Endothelial cell of umbilical vein (primary cell): Measurements from ENCODE around the gene TBC1D14. TPM values are rescaled to one million over a fixed set of nuclear protein-coding genes. Genes with fewer than 3 reads are reported as not detected.

Source experiments
- BruUV-seq: library from RNA; stranded (reverse); fragments of 400-500 nt; replicated peaks from 2 replicates; lab custom pipeline; 2021; lab: Mats Ljungman, UMichigan
- CTCF ChIA-PET: fragments of 300-600, 350-600 bp; sonication (Branson Sonifier 250); formaldehyde crosslinking; loops from one replicate; lab custom pipeline; 2021; ENCODE audit warnings: antibody characterized with exemption, inconsistent platforms; lab: Charles Lee
- POLR2A ChIA-PET: fragments of 300-600, 350-600 bp; sonication (Branson Sonifier 250); formaldehyde crosslinking; loops from one replicate; lab custom pipeline; 2021; ENCODE audit warnings: antibody characterized with exemption, inconsistent platforms; lab: Charles Lee
- DNase-seq: peaks from one replicate; pipeline ENCODE4 v3.0.0-alpha.2; 2011; ENCODE audit warnings: low read depth, low spot score
- FAIRE-seq: peaks from 2 replicates; lab custom pipeline; 2011; peaks lifted over from hg19 to GRCh38; lab: Jason Lieb, UNC
- H2AFZ ChIP-seq: 2 replicates; pipeline ENCODE4 v1.6.0; 2012; ENCODE audit warnings: low read depth, low read length, control low read depth, inconsistent platforms
- H3K27ac ChIP-seq: 2 replicates; pipeline ENCODE4 v1.5.1; 2011; ENCODE audit warnings: low read depth, mild to moderate bottlenecking, control low read depth, low read length, moderate library complexity; ENCODE audit not compliant: insufficient read depth
- H3K27me3 ChIP-seq, 2 experiments: 2 replicates each; pipeline versions ENCODE4 v1.6.0 to v1.6.1; 2011; ENCODE audit warnings: low read length in 2 of 2, mixed read lengths in 1 of 2; ENCODE audit not compliant: control insufficient read depth in 2 of 2, insufficient read depth in 2 of 2
- H3K36me3 ChIP-seq, 2 experiments: 2 replicates in 1 of 2; 3 replicates in 1 of 2; pipeline ENCODE4 v1.5.1; 2011; ENCODE audit warnings: low read length in 2 of 2, mild to moderate bottlenecking in 1 of 2, moderate library complexity in 1 of 2; ENCODE audit not compliant: control insufficient read depth in 2 of 2, insufficient read depth in 2 of 2; ENCODE audit errors: extremely low read depth in 1 of 2
- H3K4me1 ChIP-seq: 3 replicates; pipeline ENCODE4 v1.5.1; 2011; ENCODE audit warnings: mild to moderate bottlenecking, low read length; ENCODE audit not compliant: control insufficient read depth, insufficient read depth; ENCODE audit errors: extremely low read depth
- H3K4me2 ChIP-seq: 2 replicates; pipeline ENCODE4 v1.6.1; 2011; ENCODE audit warnings: low read length, control low read depth, mixed read lengths; ENCODE audit not compliant: insufficient read depth
- H3K4me3 ChIP-seq, 3 experiments: fragments of 200-600 bp in 1 of 3; sonication (generic), shearing (Covaris generic) in 1 of 3; replicated peaks in 1 of 3; 2 replicates each; pipeline ENCODE4 v1.5.1; 2011 to 2016; ENCODE audit warnings: control low read depth in 3 of 3, low read length in 3 of 3, mild to moderate bottlenecking in 2 of 3, inconsistent platforms in 1 of 3, low read depth in 1 of 3, moderate library complexity in 1 of 3; ENCODE audit not compliant: insufficient read depth in 1 of 3
- H3K79me2 ChIP-seq: 2 replicates; pipeline ENCODE4 v1.6.0; 2012; ENCODE audit warnings: low read length, inconsistent platforms; ENCODE audit not compliant: control insufficient read depth, insufficient read depth
- H3K9ac ChIP-seq: replicated peaks from 2 replicates; pipeline ENCODE3; 2011; ENCODE audit warnings: low read length, control low read depth; ENCODE audit not compliant: insufficient read depth; ENCODE audit errors: extremely low read depth
- H3K9me1 ChIP-seq: replicated peaks from 3 replicates; pipeline ENCODE4 v1.6.0; 2011; ENCODE audit warnings: mild to moderate bottlenecking, low read length; ENCODE audit not compliant: control insufficient read depth, insufficient read depth; ENCODE audit errors: extremely low read depth
- H3K9me3 ChIP-seq: replicated peaks from 2 replicates; pipeline ENCODE4 v1.5.1; 2012; ENCODE audit warnings: low read length, inconsistent platforms; ENCODE audit not compliant: control insufficient read depth, insufficient read depth
- H4K20me1 ChIP-seq: replicated peaks from 2 replicates; pipeline ENCODE3; 2011; ENCODE audit warnings: mild to moderate bottlenecking, low read length; ENCODE audit not compliant: control insufficient read depth, insufficient read depth; ENCODE audit errors: extremely low read depth
- EZH2 ChIP-seq: IDR thresholded peaks from 2 replicates; pipeline ENCODE4 v1.6.1; 2012; ENCODE audit warnings: borderline replicate concordance, low read depth, mild to moderate bottlenecking, moderate library complexity, low read length, inconsistent platforms; ENCODE audit not compliant: severe bottlenecking
- FOS ChIP-seq: IDR thresholded peaks from 2 replicates; pipeline ENCODE4 v1.6.1; 2011; ENCODE audit warnings: mild to moderate bottlenecking, low read length, moderate library complexity, borderline replicate concordance; ENCODE audit not compliant: insufficient read depth
- GATA2 ChIP-seq: IDR thresholded peaks from 2 replicates; pipeline ENCODE4 v1.7.0; 2011; ENCODE audit warnings: low read depth, mild to moderate bottlenecking, moderate library complexity, mixed read lengths, low read length; ENCODE audit not compliant: insufficient read length, insufficient read depth
- JUN ChIP-seq: IDR thresholded peaks from 2 replicates; pipeline ENCODE4 v1.6.1; 2011; ENCODE audit warnings: borderline replicate concordance, low read depth; ENCODE audit not compliant: insufficient read length, insufficient read depth
- MAX ChIP-seq: IDR thresholded peaks from 2 replicates; pipeline ENCODE4 v1.6.1; 2011; ENCODE audit not compliant: insufficient read depth, insufficient read length
- MYC ChIP-seq: IDR thresholded peaks from one replicate; pipeline ENCODE4 v1.6.1; 2011; ENCODE audit warnings: mild to moderate bottlenecking, low read depth, low read length
- POLR2A ChIP-seq: IDR thresholded peaks from 2 replicates; pipeline ENCODE4 v1.6.1; 2012; ENCODE audit warnings: low read depth, mild to moderate bottlenecking, control low read depth, low read length
- POLR2AphosphoS5 ChIP-seq: IDR thresholded peaks from 2 replicates; pipeline ENCODE4 v1.6.1; 2012; ENCODE audit warnings: low read depth, mild to moderate bottlenecking, control low read depth, low read length, moderate library complexity; ENCODE audit not compliant: insufficient read depth
- dilution Hi-C: fragments of 300-500 bp; cut with MboI; formaldehyde crosslinking; loops from one replicate; pipeline ENCODE4 v1.15.0; 2019; ENCODE audit warnings: low sequenced_read_pairs; ENCODE audit not compliant: extremely low pct_ligation_motif_present
- intact Hi-C: fragments of 100-400 bp; cut with micrococcal nuclease; formaldehyde crosslinking; loops from one replicate; pipeline ENCODE4 v1.10.0; 2022
- polyA plus RNA-seq, 4 experiments: library from polyadenylated mRNA; depleted of rRNA in 3 of 4; stranded (reverse) in 3 of 4; unstranded in 1 of 4; fragments of >200 nt; gene quantifications; 2 replicates each; pipeline versions ENCODE4 v1.2.1 to v1.2.3, GENCODE V29; 2011 to 2012; ENCODE audit warnings: missing spikeins in 1 of 4
- total RNA-seq: library from RNA; stranded (reverse); gene quantifications from 2 replicates; pipeline ENCODE4 v1.2.3, GENCODE V29; 2021
- TF ChIP-seq, protein P1 (sequence below), 2 donors: IDR thresholded peaks; 1 replicate in 1 of 2; 2 replicates in 1 of 2; pipeline ENCODE4 v1.5.1; 2011; ENCODE audit warnings: low read length in 2 of 2, mild to moderate bottlenecking in 2 of 2, moderate library complexity in 2 of 2, control low read depth in 1 of 2, inconsistent platforms in 1 of 2, low read depth in 1 of 2; ENCODE audit not compliant: insufficient read depth in 1 of 2; ENCODE audit errors: extremely low read depth in 1 of 2

Gene TBC1D14
- total and polyA plus RNA-seq, 2 donors (not counting 3 experiments of a cell fraction or from before 2014, with no cell fraction given), result 23.7 to 24.8 TPM

- Histone ChIP-seq H4K20me1 (no peaks in the 10 kb centered on the region), H3K27ac (no peak overlapping the region), H3K9ac (no peak overlapping the region), H3K79me2 (peaks cover 38% of the 10 kb centered on the region), H3K36me3 (peaks cover 22 to 38% of the 10 kb centered on the region in 2 experiments), H3K4me2 (no peak overlapping the region), H3K4me1 (peaks cover 8% of the 10 kb centered on the region), H3K9me1 (no peaks in the 10 kb centered on the region), H3K9me3 (no peaks in the 10 kb centered on the region), H2AFZ (no peak overlapping the region), H3K27me3 (no peaks in the 10 kb centered on the region), H3K4me3 (no peak overlapping the region)
- ChIA-PET POLR2A (no interaction called here), CTCF (interaction anchor here (3.5 kb wide), 1 partner anchor 18 kb away, joined by 16 read pairs; the partner anchor contains the start of gene TADA2B)
- no TSS peak for BruUV-seq
- TF ChIP-seq GATA2, result no peak
- TF ChIP-seq FOS, result no peak
- no peak for TF ChIP-seq MAX
- no peak for TF ChIP-seq POLR2A
- TF ChIP-seq, protein P1, sequence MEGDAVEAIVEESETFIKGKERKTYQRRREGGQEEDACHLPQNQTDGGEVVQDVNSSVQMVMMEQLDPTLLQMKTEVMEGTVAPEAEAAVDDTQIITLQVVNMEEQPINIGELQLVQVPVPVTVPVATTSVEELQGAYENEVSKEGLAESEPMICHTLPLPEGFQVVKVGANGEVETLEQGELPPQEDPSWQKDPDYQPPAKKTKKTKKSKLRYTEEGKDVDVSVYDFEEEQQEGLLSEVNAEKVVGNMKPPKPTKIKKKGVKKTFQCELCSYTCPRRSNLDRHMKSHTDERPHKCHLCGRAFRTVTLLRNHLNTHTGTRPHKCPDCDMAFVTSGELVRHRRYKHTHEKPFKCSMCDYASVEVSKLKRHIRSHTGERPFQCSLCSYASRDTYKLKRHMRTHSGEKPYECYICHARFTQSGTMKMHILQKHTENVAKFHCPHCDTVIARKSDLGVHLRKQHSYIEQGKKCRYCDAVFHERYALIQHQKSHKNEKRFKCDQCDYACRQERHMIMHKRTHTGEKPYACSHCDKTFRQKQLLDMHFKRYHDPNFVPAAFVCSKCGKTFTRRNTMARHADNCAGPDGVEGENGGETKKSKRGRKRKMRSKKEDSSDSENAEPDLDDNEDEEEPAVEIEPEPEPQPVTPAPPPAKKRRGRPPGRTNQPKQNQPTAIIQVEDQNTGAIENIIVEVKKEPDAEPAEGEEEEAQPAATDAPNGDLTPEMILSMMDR (IDR thresholded peaks at IDR 0.05; ENCODE audit: extremely low read depth in 1 of 2, insufficient read depth in 1 of 2, low read depth in 1 of 2, low read length in 2 of 2), result no peak
- TF ChIP-seq JUN, result no peak
- TF ChIP-seq EZH2, result no peak
- TF ChIP-seq POLR2AphosphoS5, result no peak
- no peak for TF ChIP-seq MYC
- FAIRE-seq (no peak), DNase-seq (no peak)
- intact Hi-C loops, result no loop called here
- dilution Hi-C loops, result no loop called here
Observed at GRCh38 chr4:7061815-7062214, 152.2 kb downstream of the TBC1D14 start.
